Activated naive CD8-positive, alpha-beta T cell treated with anti-CD3 and anti-CD28 coated beads, Interleukin-2, amount 50 U/mL, for 24 hours (primary cell): ENCODE data around the gene FBXO9.
A peak's percentile ranks its signal among the peaks of the same experiment; 100 is the strongest.
"Not testable (repeated sequence)": the region's sequence is repeated elsewhere in the genome, so short reads cannot be mapped to it uniquely, and the experiment has no call there.

Source experiments
- ATAC-seq: fragments of 150-1000 bp; cut with Tn5 transposase; one replicate; pipeline ENCODE4 v1.10.0; 2021
- DNase-seq: peaks from one replicate; pipeline ENCODE4 v3.0.0; 2021
- H3K27ac Mint-ChIP-seq: one replicate; pipeline ENCODE4 v1.8.0; 2021; ENCODE audit warnings: mild to moderate bottlenecking, mixed read lengths
- H3K27me3 Mint-ChIP-seq: one replicate; pipeline ENCODE4 v1.8.0; 2021; ENCODE audit warnings: mixed read lengths
- H3K36me3 Mint-ChIP-seq: one replicate; pipeline ENCODE4 v1.8.0; 2021; ENCODE audit warnings: low read depth, mixed read lengths
- H3K4me1 Mint-ChIP-seq: one replicate; pipeline ENCODE4 v1.8.0; 2021; ENCODE audit warnings: mixed read lengths
- H3K4me3 Mint-ChIP-seq: one replicate; pipeline ENCODE4 v1.8.0; 2021; ENCODE audit warnings: mild to moderate bottlenecking, moderate library complexity, mixed read lengths
- H3K9me3 Mint-ChIP-seq: one replicate; pipeline ENCODE4 v1.8.0; 2021; ENCODE audit warnings: mixed read lengths

FBXO9 gene

DNA sequence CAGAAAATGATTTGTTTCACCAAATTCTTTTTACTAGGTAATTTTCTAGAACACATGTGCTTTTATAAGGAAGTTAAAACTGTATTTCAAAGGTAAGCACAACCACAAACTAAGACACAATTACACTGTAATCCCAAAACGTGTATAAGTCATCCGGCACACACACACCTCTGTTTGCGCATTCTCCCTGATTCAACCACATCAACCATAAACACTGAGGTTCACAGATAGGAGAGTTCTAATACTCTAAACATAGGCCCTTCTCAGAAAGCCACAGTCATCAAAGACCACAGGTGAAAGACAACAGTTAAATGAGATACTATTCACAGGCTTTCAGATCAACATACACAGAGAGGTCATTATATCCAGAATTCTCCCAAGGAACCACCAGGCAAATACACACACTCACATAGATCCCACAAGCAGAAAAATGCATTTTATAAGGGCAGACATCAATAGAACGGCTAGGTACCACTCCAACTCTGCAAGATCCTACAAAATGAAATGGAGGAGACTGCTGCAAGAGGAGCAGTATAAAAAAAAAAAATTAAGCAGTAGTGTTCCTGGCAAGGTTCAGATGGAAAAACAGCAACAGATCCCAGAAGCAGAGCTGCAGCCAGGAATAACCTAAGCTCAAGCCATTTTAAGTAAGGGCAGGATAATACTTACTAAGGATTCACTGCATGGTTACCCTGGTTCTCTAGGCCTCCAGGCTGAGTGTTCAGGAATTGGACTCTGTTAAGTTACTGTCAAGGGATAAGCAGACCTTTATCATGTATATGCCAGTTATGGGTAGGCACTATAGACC, 6.6 kb upstream of the FBXO9 start:
- H3K4me3 Mint-ChIP-seq: no peak overlapping the region
- no peak for ATAC-seq

DNA sequence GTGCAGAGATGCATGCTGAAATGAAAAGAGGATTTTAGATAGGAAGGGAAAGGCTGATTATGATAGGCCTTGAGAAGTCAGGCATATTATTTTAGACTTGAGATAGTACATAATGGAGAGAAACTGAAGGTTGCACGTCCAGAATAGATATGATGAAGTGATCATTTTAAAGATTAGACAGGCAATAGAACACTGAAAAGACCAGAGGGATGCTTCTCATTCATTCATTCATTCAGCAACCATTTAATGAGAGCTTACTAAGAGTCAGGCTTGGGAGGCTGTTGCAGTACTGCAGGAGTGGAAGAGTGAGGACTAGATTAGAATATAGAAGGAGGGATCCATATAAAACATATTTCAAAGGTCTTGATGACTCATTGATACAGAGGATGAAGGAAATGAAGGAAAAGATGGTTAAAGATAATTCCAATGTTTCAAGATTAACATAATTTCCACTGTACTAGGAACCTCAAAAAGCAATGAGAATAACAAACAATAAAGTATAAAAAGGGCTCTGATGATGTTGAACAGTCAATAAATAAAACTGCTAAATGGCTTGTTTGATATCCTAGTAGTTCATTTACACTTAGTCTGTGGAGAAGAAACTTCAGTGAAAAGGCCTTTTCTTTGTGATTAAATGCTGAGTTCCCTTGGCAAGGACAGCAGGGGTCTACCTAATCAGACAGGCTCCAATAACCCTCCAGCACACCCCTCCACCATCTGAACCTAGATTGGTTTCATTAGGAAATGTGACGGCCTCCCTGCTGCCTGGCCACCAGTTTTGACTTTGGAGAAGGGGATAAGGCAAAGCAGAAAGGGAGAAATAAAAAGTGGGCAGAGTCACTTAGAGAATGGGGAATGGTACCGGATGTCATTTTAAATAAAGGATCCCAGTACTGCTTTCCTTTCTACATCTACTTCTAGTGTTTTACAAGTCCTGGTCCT, 5.3 kb upstream of the FBXO9 start:
- no peaks in the 10 kb centered on the region for H3K36me3 Mint-ChIP-seq
- peak overlapping the region; percentile 88 for H3K4me3 Mint-ChIP-seq
- no peak for ATAC-seq
- no peaks in the 10 kb centered on the region for H3K27me3 Mint-ChIP-seq
- H3K4me1 Mint-ChIP-seq: peaks cover 55% of the 10 kb centered on the region
- no peak overlapping the region for H3K27ac Mint-ChIP-seq
- H3K9me3 Mint-ChIP-seq: no peaks in the 10 kb centered on the region
- DNase-seq: no peak

More for the DNA sequence above, 6.6 kb upstream of the FBXO9 start:
- Mint-ChIP-seq H3K27ac (no peak overlapping the region), H3K4me1 (peaks cover 50% of the 10 kb centered on the region), H3K36me3 (peaks cover 2% of the 10 kb centered on the region), H3K9me3 (no peaks in the 10 kb centered on the region), H3K27me3 (no peaks in the 10 kb centered on the region)
- no peak for DNase-seq

DNA sequence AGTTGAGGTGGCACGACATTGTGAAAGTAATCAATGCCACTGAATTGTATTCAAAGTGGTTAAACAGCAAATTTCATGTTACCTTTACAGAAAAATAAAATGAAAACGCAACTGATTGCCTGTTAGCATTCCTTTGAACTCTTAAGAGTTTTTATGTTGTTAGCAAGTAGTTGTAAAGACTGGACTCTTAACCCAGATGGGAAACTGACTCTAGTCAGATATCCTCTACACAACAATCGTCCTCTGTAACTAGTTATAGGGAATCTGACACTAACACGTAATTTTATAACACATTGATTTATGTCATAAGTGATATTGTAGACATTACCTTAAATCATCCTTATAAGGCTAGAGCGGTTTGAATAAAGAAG, 3.0 kb upstream of the FBXO9 start:
- H3K27me3 Mint-ChIP-seq: no peaks in the 10 kb centered on the region
- H3K27ac Mint-ChIP-seq: peak overlapping the region; percentile 64
- no peaks in the 10 kb centered on the region for H3K36me3 Mint-ChIP-seq
- H3K4me3 Mint-ChIP-seq: peak overlapping the region; percentile 88
- no peaks in the 10 kb centered on the region for H3K9me3 Mint-ChIP-seq
- DNase-seq: no peak
- no peak for ATAC-seq
- H3K4me1 Mint-ChIP-seq: peaks cover 63% of the 10 kb centered on the region

DNA sequence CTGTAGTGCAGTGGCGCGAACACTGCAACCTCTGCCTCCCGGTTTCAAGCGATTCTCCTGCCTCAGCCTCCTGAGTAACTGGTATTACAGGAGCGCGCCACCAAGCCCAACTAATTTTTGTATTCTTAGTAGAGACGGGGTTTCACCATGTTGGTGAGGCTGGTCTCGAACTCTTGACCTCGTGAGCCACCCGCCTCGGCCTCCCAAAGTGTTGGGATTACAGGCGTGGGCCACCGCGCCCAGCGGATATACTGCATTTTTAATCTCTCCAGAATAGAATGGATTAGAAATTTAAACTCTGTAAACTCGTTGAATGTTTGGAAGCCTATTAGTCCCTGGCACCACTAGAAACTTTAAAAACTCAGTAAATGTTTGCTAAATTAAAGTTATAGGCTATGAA, 949 bp upstream of the FBXO9 start:
- H3K9me3 Mint-ChIP-seq, H3K36me3 Mint-ChIP-seq, H3K27me3 Mint-ChIP-seq, ATAC-seq: not testable (repeated sequence)
- peak; percentile 12 for DNase-seq
- peaks cover 57% of the 10 kb centered on the region for H3K4me1 Mint-ChIP-seq
- peak overlapping the region; percentile 90 for H3K4me3 Mint-ChIP-seq
- peak overlapping the region; percentile 94 for H3K27ac Mint-ChIP-seq

DNA sequence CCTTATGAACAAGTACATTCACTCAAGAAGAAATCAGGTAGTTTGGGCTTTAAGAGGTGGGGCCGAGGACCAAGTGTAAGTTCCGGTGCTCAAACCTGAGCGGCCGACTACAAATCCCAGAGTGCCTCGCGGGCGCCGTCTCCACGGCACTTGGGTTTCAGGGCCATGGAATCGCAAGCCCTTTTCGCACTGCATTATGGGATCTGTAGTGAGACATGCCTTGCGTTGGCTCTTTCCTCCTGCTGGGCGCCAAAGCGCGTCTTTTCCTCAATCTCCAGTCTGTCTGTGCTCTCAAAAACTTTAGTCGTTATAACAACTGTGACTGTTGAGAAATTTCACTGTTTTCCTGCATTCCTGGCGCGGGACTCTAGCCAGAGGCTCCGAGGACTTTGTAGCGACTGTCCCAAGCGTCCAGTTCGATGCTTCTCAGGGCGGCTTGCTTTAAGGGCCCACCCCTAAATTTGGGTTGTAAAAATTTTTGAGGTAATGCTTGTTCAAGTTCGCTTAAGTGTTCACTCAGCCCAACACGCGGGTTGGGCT, 408 bp upstream of the FBXO9 start:
- no peaks in the 10 kb centered on the region for H3K9me3 Mint-ChIP-seq
- ATAC-seq (peak; percentile 78), DNase-seq (peak; percentile 92)
- peak overlapping the region; percentile 90 for H3K4me3 Mint-ChIP-seq
- peaks cover 3% of the 10 kb centered on the region for H3K36me3 Mint-ChIP-seq
- H3K27me3 Mint-ChIP-seq: no peaks in the 10 kb centered on the region
- H3K27ac Mint-ChIP-seq: peak overlapping the region; percentile 94
- peaks cover 56% of the 10 kb centered on the region for H3K4me1 Mint-ChIP-seq

DNA sequence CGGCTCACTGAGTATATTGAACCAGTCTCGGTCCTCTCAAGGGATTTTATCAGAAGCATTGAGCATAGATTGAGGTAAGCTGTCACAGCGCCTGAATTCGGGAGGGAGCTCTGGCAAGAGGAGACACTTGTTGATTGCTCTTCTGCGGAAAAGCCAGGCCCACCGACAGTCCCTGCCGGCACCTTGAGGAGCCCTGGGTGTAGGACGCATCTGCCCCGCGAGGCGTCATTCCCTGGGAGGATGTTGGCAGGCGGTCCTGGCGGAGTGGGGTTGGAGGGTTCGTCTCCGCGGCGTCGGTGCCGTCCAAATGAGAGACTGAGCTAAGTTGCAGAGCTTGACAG, 843 bp downstream of the FBXO9 start:
- Mint-ChIP-seq H3K36me3 (peaks cover 3% of the 10 kb centered on the region), H3K4me3 (peak overlapping the region; percentile 90), H3K4me1 (peaks cover 52% of the 10 kb centered on the region), H3K27me3 (no peaks in the 10 kb centered on the region), H3K27ac (peak overlapping the region; percentile 76), H3K9me3 (no peaks in the 10 kb centered on the region)
- ATAC-seq (no peak), DNase-seq (peak; percentile 52)

DNA sequence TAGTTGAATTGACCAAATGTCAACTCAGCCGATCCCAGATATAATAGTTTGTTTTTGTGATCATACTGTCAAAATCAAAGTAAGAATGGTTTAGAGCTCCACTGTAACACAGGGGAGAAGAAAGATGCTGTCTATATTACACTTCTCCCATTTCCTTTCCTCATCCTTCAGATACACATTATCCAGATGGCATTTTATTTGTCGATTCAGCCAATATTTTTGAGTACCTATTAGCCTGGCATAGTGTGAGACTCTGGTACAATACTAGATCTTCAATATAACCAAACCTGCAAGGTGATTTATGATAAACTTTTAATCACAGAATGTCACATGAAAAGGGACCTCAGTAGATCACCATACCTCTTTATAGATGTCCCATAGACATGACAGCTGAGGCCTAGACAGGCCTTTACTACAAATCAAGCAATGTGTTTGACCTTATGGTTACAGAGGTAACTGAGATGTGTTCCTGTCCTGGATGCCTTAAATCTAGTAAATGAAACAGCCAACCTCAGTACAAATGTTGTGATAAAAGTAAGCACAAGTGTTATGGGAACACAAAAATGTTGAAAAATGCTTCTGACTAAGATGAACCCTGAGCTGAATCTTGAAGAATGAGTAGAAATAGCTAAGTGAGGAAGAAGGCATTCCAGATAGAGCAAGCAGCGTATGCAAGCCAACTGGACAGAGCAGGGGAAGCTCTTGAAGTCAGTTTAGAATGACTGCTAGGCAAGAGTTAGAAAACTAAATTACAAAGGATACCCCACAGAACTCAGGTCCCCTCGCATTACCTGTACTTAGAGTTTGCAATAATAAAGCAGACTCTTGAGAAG, 1.9 kb downstream of the FBXO9 start:
- no peaks in the 10 kb centered on the region for H3K9me3 Mint-ChIP-seq
- ATAC-seq (no peak), DNase-seq (no peak)
- peaks cover 3% of the 10 kb centered on the region for H3K36me3 Mint-ChIP-seq
- H3K27me3 Mint-ChIP-seq: no peaks in the 10 kb centered on the region
- H3K27ac Mint-ChIP-seq: no peak overlapping the region
- H3K4me1 Mint-ChIP-seq: peaks cover 54% of the 10 kb centered on the region
- peak overlapping the region; percentile 90 for H3K4me3 Mint-ChIP-seq

DNA sequence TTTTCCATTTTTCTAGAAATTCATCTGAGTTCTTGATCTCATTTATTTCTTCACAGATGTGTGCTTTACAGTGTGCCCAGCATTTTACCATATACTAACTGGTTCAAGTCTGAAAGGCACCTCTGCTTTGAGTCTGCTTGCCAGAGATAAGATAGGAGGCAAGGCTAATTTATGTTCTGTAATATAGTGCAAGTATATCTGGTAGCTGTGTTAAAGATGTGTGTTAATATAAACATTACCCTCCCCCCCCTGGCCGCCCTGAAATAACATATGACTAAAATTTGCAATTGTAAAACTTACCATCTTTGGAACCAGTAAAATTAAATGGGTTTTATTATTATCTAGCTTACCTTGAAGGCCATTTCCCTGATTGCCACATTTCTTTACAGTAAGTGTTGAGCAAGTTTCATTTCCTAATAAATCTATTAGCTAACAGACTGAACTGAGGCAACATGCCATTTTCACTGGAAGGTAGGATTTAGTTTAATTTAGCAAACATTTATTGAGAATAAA, 2.7 kb downstream of the FBXO9 start:
- no peak for ATAC-seq
- Mint-ChIP-seq H3K4me3 (no peak overlapping the region), H3K4me1 (peaks cover 46% of the 10 kb centered on the region), H3K9me3 (no peaks in the 10 kb centered on the region), H3K36me3 (peaks cover 6% of the 10 kb centered on the region), H3K27ac (no peak overlapping the region), H3K27me3 (no peaks in the 10 kb centered on the region)
- no peak for DNase-seq

DNA sequence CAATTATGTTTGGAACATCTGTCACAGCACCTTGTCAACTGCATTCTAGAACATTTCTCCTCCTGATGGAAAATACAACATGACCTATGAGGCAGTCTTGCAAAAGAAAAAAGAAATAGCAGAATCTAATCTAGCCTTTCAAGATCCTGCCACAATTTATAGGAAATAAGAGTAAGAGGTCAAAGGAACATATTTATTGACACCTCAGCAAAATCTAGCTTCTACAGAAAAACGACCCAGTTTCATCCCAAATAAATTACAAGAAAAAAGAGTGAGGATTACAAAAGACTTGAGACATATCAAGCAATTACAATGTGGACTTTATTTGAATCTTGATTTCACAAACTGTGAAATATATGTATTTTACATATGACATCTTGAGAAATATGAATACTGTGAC, 4.2 kb downstream of the FBXO9 start:
- H3K27me3 Mint-ChIP-seq: no peaks in the 10 kb centered on the region
- DNase-seq (no peak), ATAC-seq (no peak)
- H3K9me3 Mint-ChIP-seq: no peaks in the 10 kb centered on the region
- H3K4me1 Mint-ChIP-seq: peaks cover 41% of the 10 kb centered on the region
- H3K27ac Mint-ChIP-seq: peak overlapping the region; percentile 17
- H3K4me3 Mint-ChIP-seq: no peak overlapping the region
- H3K36me3 Mint-ChIP-seq: peaks cover 18% of the 10 kb centered on the region

DNA sequence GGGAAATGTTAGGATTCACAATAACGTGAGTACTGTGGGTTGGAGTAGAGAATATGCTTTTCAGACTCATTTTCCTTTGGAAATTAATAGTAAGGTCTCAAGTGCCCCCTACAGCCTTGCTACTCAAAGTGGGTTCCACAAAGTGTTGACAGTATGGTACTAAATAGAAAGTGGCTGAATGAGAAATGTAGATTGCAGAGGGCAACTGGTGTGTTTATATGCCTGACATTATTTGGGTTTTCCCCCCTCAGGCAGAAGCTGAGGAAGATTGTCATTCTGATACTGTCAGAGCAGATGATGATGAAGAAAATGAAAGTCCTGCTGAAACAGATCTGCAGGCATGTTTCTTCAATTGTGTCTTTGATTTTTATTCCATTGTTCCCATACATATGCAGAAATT, 5.6 kb downstream of the FBXO9 start:
- DNase-seq (no peak), ATAC-seq (peak; percentile 98)
- no peaks in the 10 kb centered on the region for H3K27me3 Mint-ChIP-seq
- H3K9me3 Mint-ChIP-seq: no peaks in the 10 kb centered on the region
- peaks cover 22% of the 10 kb centered on the region for H3K36me3 Mint-ChIP-seq
- H3K4me3 Mint-ChIP-seq: peak overlapping the region; percentile 39
- peak overlapping the region; percentile 71 for H3K27ac Mint-ChIP-seq
- H3K4me1 Mint-ChIP-seq: peaks cover 39% of the 10 kb centered on the region

DNA sequence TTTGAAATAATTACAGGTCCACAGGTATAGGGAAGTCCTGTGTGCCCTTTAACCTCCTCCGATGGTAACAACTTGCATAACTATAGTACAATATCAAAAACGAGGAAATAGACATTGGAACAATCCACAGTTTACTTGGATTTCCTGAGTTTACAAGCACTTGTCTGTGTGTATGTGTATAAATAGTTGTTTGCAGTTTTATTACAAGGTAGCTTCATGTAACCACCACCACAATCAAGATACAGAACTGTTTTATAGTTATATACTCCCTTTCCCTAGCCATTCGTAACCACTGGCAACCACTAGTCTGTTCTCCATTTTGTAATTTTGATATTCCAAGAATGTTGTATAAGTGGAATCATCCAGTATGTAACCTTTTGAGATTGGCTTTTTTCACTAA, 9.1 kb downstream of the FBXO9 start:
- ATAC-seq (no peak), DNase-seq (no peak)
- no peaks in the 10 kb centered on the region for H3K27me3 Mint-ChIP-seq
- H3K9me3 Mint-ChIP-seq: no peaks in the 10 kb centered on the region
- H3K4me1 Mint-ChIP-seq: peaks cover 15% of the 10 kb centered on the region
- H3K27ac Mint-ChIP-seq: no peak overlapping the region
- H3K36me3 Mint-ChIP-seq: peaks cover 27% of the 10 kb centered on the region
- no peak overlapping the region for H3K4me3 Mint-ChIP-seq

DNA sequence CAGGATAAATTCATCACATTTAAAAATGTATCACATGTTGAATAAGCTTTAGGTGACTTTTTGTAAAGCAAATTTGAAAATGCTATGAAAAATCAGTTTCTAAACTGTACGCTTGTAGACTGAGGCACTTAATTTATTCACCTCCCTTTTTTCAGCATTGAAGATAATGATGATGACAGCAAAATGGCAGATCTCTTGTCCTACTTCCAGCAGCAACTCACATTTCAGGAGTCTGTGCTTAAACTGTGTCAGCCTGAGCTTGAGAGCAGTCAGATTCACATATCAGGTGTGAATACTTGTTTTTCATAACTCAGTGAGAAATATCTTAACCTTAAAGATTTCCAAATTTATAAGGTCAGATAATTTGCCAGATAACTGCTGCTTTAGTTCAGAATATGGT, 15.6 kb downstream of the FBXO9 start:
- H3K36me3 Mint-ChIP-seq: peaks cover 43% of the 10 kb centered on the region
- DNase-seq (no peak), ATAC-seq (no peak)
- H3K27ac Mint-ChIP-seq: no peak overlapping the region
- no peaks in the 10 kb centered on the region for H3K27me3 Mint-ChIP-seq
- H3K4me1 Mint-ChIP-seq: no peaks in the 10 kb centered on the region
- no peak overlapping the region for H3K4me3 Mint-ChIP-seq
- H3K9me3 Mint-ChIP-seq: no peaks in the 10 kb centered on the region

DNA sequence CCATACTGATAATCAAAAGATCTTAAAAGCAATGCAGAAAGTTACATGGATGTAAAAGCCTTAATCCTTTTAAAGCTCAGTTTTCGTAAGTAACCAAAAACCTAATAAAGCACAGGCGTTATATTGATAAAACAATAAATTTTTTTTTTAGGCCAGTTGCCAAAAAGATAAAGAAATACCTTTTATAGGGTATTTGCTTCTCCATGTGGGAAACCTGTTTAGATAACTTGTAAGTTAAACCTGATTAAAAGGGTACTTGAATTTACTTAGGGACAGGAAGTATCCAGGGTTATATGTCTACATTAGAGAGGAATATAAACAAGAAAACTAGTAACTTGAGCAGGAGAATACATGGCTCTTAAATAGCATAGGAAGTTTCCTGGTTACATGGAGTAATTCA, 21.1 kb downstream of the FBXO9 start:
- DNase-seq: no peak
- Mint-ChIP-seq H3K27me3 (no peaks in the 10 kb centered on the region), H3K9me3 (no peaks in the 10 kb centered on the region), H3K27ac (no peak overlapping the region), H3K4me3 (no peak overlapping the region), H3K4me1 (no peaks in the 10 kb centered on the region), H3K36me3 (peaks cover 44% of the 10 kb centered on the region)
- no peak for ATAC-seq

DNA sequence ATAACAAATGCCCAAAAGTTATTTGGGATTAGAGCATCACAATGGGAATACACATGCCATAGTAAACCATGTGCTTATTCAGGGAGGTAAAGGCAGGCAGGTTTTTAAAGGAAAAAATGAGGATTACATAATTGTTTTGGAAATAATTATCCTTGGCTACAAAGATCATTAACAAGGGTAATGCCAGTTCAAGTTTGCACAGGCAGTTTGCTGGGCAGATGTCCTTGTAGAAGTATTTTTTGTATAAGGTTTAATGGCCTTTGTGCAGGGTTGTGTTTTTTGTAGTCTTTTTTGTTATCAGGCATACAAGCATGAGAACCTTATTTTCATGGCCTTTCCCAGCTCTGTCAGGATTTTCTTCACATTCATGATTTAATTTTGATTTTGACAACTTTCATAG, 24.7 kb downstream of the FBXO9 start:
- ATAC-seq: no peak
- H3K27me3 Mint-ChIP-seq: no peaks in the 10 kb centered on the region
- H3K4me3 Mint-ChIP-seq: no peak overlapping the region
- H3K36me3 Mint-ChIP-seq: peaks cover 34% of the 10 kb centered on the region
- no peak overlapping the region for H3K27ac Mint-ChIP-seq
- DNase-seq: no peak
- H3K4me1 Mint-ChIP-seq: no peaks in the 10 kb centered on the region
- no peaks in the 10 kb centered on the region for H3K9me3 Mint-ChIP-seq
